ENCODE results near the gene CTDP1. TPM values are rescaled to one million over a fixed set of nuclear protein-coding genes. Genes with fewer than 3 reads are reported as not detected.
"Not testable (repeated sequence)": the region's sequence is repeated elsewhere in the genome, so short reads cannot be mapped to it uniquely, and the experiment has no call there.

CTDP1 gene
- total RNA-seq, 4 donors from 2014 or later = 18.6 to 35.3 (median 27.4) TPM

- DNase-seq (ENCODE audit: low spot score in 2 of 2) = no peak
- Histone ChIP-seq H3K27me3 (no peaks in the 10 kb centered on the region), H3K9me3 (peaks cover 12% of the 10 kb centered on the region), H3K4me3 (no peak overlapping the region), H3K36me3 (peaks cover 91% of the 10 kb centered on the region), H3K4me1 (no peaks in the 10 kb centered on the region), H3K27ac (no peak overlapping the region)
- TF ChIP-seq EP300 (IDR thresholded peaks at IDR 0.05) (no peak), POLR2AphosphoS5 (IDR thresholded peaks at IDR 0.05) (no peak), POLR2A (IDR thresholded peaks at IDR 0.05) (no peak)
- TF ChIP-seq, protein P1, sequence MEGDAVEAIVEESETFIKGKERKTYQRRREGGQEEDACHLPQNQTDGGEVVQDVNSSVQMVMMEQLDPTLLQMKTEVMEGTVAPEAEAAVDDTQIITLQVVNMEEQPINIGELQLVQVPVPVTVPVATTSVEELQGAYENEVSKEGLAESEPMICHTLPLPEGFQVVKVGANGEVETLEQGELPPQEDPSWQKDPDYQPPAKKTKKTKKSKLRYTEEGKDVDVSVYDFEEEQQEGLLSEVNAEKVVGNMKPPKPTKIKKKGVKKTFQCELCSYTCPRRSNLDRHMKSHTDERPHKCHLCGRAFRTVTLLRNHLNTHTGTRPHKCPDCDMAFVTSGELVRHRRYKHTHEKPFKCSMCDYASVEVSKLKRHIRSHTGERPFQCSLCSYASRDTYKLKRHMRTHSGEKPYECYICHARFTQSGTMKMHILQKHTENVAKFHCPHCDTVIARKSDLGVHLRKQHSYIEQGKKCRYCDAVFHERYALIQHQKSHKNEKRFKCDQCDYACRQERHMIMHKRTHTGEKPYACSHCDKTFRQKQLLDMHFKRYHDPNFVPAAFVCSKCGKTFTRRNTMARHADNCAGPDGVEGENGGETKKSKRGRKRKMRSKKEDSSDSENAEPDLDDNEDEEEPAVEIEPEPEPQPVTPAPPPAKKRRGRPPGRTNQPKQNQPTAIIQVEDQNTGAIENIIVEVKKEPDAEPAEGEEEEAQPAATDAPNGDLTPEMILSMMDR (IDR thresholded peaks at IDR 0.05) = no peak
- 94% methylated on average over 33 of the region's 33 CpGs for WGBS
Measured at GRCh38 chr18:79727211-79727610, 47.6 kb downstream of the CTDP1 start.

DNA sequence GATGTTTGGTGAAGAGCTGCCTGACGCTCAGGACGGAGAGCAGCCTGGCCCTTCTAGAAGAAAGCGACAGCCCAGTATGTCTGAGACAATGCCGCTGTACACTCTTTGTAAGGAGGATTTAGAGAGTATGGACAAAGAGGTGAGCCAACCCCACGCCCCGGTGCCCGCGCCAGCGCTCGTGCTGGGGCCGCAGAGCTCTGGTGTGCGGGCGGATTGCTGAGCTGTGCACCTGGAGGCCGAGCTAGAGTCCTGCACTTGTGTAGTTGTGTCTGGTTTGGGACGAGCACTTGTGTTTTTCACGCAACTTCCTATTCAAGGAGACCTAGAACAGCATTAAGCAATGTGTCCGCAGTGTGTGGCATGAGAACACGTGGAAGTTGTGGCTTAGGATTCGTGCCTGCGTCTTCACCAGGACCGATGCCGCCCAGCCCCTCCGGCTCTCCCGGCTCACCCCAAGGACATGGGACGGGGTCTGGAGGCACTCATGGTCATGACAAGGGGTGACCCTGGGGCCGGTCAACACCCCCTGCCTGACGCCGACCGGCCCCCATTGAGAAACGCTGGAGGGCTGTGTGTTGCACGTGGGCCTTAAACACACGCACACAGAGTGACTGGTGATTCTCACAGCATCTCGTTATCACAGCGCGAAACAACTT, 49.5 kb downstream of the CTDP1 start:
- Histone ChIP-seq H3K36me3 (peaks cover 85% of the 10 kb centered on the region), H3K4me1 (no peaks in the 10 kb centered on the region), H3K27ac (no peak overlapping the region), H3K27me3 (no peaks in the 10 kb centered on the region), H3K4me3 (no peak overlapping the region), H3K9me3 (peaks cover 21% of the 10 kb centered on the region)
- WGBS = over 99% methylated on average over 13 of the region's 35 CpGs
- no peak for TF ChIP-seq POLR2AphosphoS5 (IDR thresholded peaks at IDR 0.05)
- no peak for DNase-seq (ENCODE audit: low spot score in 2 of 2)

GRCh38 chr18:79729611-79730010, 50.0 kb downstream of the CTDP1 start:
- no peak overlapping the region for H3K4me3 ChIP-seq
- WGBS = 93% methylated on average over 11 of the region's 12 CpGs
- TF ChIP-seq POLR2AphosphoS5 (IDR thresholded peaks at IDR 0.05) = no peak
- TF ChIP-seq, protein P1 (IDR thresholded peaks at IDR 0.05) = no peak
- H3K4me1 ChIP-seq = no peaks in the 10 kb centered on the region
- no peak overlapping the region for H3K27ac ChIP-seq
- H3K27me3 ChIP-seq = no peaks in the 10 kb centered on the region
- H3K9me3 ChIP-seq = peaks cover 21% of the 10 kb centered on the region
- H3K36me3 ChIP-seq = peaks cover 80% of the 10 kb centered on the region
- DNase-seq (ENCODE audit: low spot score in 2 of 2) = no peak

- no peaks in the 10 kb centered on the region for H3K27me3 ChIP-seq
- no peaks in the 10 kb centered on the region for H3K4me1 ChIP-seq
- H3K9me3 ChIP-seq = peaks cover 21% of the 10 kb centered on the region
- WGBS = 96% methylated on average over 8 of the region's 11 CpGs
- peaks cover 80% of the 10 kb centered on the region for H3K36me3 ChIP-seq
- TF ChIP-seq POLR2AphosphoS5 (IDR thresholded peaks at IDR 0.05) (no peak), POLR2A (IDR thresholded peaks at IDR 0.05) (no peak), EP300 (IDR thresholded peaks at IDR 0.05) (no peak)
- TF ChIP-seq, protein P1 (IDR thresholded peaks at IDR 0.05) = no peak
- H3K4me3 ChIP-seq = no peak overlapping the region
- no peak overlapping the region for H3K27ac ChIP-seq
- DNase-seq (ENCODE audit: low spot score in 2 of 2) = no peak
Measured at GRCh38 chr18:79730804-79731203, 51.2 kb downstream of the CTDP1 start.

GRCh38 chr18:79731881-79732720, 52.5 kb downstream of the CTDP1 start:
- H3K27ac ChIP-seq; H3K4me1 ChIP-seq; DNase-seq (ENCODE audit: low spot score in 2 of 2); H3K4me3 ChIP-seq; H3K27me3 ChIP-seq: not testable (repeated sequence)
- Histone ChIP-seq H3K9me3 (peaks cover 21% of the 10 kb centered on the region), H3K36me3 (peaks cover 84% of the 10 kb centered on the region)
- 98% methylated on average over 13 of the region's 17 CpGs for WGBS

DNA sequence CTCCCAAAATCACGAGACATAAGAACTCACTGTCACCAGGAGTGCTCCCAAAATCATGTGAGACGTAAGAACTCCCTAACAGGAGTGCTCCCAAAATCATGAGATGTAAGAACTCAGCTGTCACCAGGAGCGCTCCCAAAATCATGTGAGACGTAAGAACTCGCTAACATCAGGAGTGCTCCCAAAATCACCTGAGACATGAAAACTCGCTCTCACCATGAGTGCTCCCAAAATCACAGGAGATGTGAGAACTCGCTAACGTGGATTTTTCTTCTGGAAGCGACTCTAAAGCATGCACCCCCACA, 53.1 kb downstream of the CTDP1 start:
- no peak overlapping the region for H3K4me3 ChIP-seq
- H3K9me3 ChIP-seq = peaks cover 21% of the 10 kb centered on the region
- TF ChIP-seq EP300 (IDR thresholded peaks at IDR 0.05) (no peak), POLR2AphosphoS5 (IDR thresholded peaks at IDR 0.05) (no peak), POLR2A (IDR thresholded peaks at IDR 0.05) (no peak)
- TF ChIP-seq, protein P1 (IDR thresholded peaks at IDR 0.05) = no peak
- H3K4me1 ChIP-seq = no peaks in the 10 kb centered on the region
- H3K27ac ChIP-seq = no peak overlapping the region
- peaks cover 86% of the 10 kb centered on the region for H3K36me3 ChIP-seq
- WGBS = 90% methylated on average over 9 of the region's 9 CpGs
- H3K27me3 ChIP-seq = no peaks in the 10 kb centered on the region
- DNase-seq (ENCODE audit: low spot score in 2 of 2) = no peak

Data from suprapubic skin (tissue), 4 donors.